NCI-H524 (cell line): ENCODE results near the gene PEAK1.

Source experiments
- DNase-seq, 2 experiments: peaks; one replicate each; lab custom pipeline; 2025; lab: John Stamatoyannopoulos, UW

Gene PEAK1

GRCh38 chr15:77085297-77085696 is 334.6 kb downstream of the PEAK1 start:
- DNase-seq, result no peak

DNA sequence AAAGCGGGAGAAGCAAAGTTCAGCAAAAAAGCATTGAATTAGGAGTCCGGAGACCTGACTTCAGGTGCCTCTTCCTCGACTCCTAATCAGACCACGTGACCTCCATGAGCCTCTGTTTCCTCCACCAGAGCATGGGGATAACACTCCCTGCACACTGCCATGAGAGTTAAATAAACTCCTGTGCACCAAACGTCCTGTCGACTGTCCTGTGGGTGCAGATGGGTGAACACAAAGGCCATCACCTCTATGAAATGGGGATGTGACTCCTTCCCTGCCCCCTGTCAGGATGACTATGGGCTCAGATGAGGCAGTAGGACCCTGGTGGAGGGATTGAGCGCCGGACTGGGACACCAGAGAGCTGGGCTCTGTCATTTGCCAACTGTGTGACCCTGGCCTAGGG is 335.5 kb downstream of the PEAK1 start:
- no peak for DNase-seq

DNA sequence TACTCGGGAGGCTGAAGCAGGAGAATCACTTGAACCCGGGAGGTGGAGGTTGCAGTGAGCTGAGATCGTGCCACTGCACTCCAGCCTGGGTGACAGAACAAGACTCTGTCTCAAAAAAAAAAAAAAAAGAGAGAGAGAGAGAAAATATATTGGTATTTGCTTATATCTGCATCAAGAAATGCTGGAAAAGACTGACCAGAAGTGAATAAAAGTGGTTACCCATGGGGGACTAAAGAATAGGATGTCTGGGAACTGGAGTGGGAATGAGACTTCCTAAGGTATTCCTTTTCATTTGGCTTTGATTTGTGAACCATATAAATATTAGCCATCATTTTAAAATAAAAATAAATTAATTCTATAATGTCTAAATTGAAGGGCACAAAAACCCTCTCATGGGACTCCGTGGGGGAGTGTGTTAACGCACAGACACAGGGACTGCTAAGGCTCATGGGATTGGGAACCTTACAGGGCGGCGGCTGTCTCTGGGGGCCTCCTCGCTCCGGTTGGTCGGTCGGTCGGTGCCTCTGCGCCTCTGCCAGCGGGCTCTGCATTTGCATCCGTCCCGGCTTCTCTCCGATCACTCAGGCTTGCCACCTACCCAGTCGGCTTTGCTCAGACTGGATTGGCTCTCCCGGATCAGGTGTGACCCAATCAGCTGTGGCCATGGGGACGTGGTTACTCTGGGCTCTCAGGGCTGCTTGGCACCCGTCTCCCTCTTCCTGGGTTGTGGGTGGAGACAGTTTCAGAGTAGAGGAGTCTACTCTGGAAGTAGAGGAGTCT is 336.3 kb downstream of the PEAK1 start:
- DNase-seq, result peak; percentile 94 to 97

- DNase-seq, result no peak
Measured at GRCh38 chr15:77081971-77082370, 337.9 kb downstream of the PEAK1 start.

DNA sequence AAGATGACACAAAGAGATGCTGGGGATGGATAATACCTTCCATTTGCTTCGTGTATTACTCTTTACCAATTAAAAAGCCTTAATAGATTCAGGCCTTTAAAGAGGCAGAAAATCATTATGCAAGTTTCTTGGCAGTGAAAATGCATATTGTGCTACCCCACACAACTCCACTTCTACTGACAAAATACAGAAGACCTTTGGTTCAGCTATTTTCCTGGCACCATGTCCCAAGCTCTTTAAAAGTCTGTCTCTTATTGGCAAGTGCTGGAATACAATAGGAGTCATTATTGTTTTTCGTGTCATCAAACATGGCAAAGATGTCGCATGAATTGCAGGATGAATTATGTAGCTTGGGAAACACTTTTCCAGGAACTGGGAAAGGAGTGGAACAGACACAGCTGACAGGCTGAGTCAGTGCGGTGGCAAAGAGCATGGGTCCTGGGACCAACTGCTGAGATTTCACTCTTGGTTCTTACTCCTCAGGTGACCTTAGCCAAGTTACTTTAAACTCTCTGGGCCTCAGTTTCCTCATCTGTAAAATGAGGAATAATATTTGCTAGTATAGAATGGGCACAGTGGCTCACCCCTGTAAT is 343.5 kb downstream of the PEAK1 start:
- DNase-seq, result no peak

DNA sequence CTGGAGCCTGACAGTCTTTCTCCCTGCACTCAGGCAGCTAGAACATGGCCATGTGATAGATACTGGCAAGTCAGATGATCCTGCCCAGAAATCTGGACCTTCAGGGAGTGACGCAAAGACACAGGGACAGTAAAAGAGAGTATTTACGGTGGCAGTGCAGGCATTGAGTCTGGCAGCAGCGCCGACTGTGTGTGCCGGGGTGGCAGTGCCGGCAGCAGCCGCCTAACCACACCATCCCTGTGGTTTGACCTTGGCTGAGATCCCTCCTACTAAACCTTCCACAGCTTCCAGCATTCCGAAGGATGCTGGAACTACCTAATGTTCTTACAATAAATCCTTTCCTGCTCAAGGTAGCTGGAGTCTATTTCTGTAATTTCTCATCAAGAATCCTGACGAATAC is 344.4 kb downstream of the PEAK1 start:
- no peak for DNase-seq

DNA sequence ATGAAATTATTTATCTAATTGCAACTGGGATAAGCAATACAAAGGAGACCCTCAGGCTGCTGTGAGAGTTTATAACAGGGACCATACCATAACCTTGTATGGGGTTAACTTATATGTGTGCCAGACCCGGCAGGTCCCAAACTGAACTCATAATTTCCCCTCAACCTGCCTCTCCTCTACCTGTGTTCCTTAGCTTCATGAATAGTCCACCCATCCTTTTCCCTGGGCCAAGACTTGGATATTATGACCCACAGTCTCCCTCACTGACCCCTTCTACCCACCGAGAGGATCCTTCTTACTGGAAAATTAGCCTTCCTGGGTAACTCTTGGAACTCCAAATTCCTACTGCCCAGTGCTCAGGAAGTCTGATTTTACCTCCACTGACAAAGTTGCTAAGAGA is 345.6 kb downstream of the PEAK1 start:
- DNase-seq, result no peak

GRCh38 chr15:77071305-77072223 is 348.3 kb downstream of the PEAK1 start:
- no peak for DNase-seq

DNA sequence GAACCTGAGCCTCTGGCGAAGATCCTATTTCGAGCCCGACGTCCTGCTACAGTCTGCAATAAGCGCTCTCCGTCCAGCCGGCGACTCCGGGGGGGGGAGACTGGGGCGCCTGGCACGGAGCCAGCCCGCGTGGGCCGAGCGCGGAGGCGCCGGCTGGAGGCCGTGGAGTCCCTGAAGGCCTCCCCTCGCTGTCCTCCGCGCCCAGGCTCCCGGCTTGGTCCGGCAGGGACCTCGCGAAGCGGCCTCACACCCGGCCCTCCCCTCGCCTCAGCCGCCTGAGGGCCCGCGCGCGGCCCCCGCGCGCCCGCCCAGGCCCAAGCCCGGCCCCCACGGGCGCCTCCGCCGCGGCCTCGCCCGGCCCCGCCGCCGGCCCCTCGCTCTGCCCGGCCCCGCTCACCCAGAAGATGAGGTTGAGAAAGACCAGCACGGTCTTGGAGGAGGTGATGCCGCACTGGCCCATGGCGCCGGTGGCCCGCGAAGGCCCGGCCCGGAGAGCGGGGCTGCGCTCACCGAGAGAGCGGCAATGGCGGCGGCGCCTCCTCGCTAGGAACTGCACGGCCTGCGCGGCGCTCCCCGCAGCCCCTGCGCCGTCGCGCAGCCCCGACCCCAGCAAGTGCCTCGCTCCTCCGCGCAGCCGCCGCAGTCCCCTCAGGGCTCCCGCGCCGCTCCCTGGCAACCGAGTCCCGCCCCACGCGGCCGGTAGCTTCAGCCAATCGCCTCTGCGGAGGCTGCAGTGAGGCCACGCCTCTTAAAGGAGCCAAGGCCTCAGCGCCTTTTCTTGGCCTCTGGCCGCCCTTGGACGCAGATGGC is 349.2 kb downstream of the PEAK1 start, which contains the start of gene TSPAN3:
TSPAN3 (minus strand) TSS at position 615 of the 810 bp plus-strand sequence; CDS start at position 460, 155 bp downstream.
- DNase-seq, result peak; percentile 87 to 96

GRCh38 chr15:77070180-77070494 is 349.8 kb downstream of the PEAK1 start:
- DNase-seq, result no peak

- DNase-seq, result peak; percentile 86 to 94
Measured at GRCh38 chr15:77069521-77070121, 350.3 kb downstream of the PEAK1 start.

DNA sequence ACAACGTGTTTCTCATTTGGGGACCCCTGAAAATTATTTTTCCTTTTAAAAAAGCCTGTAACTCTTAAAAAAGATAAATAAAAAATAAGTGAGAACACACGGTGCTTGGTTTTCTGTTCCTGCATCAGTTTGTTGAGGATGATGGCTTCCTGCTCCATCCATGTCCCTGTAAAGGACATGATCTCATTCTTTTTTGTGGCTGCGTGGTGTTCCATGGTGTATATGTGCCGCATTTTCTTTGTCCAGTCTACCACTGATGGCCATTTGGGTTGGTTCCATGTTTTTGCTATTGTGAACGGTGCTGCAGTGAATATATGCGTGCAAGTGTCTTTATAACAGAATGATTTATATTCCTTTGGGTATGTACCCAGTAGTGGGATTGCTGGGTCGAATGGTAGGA is 351.3 kb downstream of the PEAK1 start:
- no peak for DNase-seq

- no peak for DNase-seq
Measured at GRCh38 chr15:77067691-77068367, 352.1 kb downstream of the PEAK1 start.

- DNase-seq, result peak in 1 of 2 experiments; percentile 16
Measured at GRCh38 chr15:77066971-77067690, 352.8 kb downstream of the PEAK1 start.

GRCh38 chr15:77064539-77065308 is 355.2 kb downstream of the PEAK1 start:
- no peak for DNase-seq

DNA sequence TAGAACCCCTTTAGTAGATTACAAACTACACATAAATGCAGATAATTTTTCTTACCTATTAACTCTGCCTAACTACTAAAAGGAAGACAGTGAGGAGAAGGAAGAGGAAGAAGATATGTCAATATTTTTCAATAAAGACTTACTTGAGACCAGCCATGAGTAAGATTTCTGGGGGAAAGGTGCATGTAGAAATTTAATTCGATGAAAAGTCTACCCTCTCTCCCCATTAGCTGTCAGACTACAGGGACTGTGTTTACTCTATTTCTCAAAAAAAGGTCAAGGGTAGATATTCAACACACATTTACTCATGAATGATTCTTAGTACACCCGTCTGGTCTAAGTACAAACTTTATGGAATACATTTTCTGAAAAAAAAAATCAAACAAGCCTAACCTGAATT is 355.8 kb downstream of the PEAK1 start:
- no peak for DNase-seq

GRCh38 chr15:77063249-77063648 is 356.7 kb downstream of the PEAK1 start:
- DNase-seq, result no peak

- no peak for DNase-seq
Measured at GRCh38 chr15:77060546-77060945, 359.4 kb downstream of the PEAK1 start.

- no peak for DNase-seq
Measured at GRCh38 chr15:77059786-77060361, 360.0 kb downstream of the PEAK1 start.
